ENCODE results near the gene LMTK2.
"Not testable (repeated sequence)": the region's sequence is repeated elsewhere in the genome, so short reads cannot be mapped to it uniquely, and the experiment has no call there.

LMTK2 gene

DNA sequence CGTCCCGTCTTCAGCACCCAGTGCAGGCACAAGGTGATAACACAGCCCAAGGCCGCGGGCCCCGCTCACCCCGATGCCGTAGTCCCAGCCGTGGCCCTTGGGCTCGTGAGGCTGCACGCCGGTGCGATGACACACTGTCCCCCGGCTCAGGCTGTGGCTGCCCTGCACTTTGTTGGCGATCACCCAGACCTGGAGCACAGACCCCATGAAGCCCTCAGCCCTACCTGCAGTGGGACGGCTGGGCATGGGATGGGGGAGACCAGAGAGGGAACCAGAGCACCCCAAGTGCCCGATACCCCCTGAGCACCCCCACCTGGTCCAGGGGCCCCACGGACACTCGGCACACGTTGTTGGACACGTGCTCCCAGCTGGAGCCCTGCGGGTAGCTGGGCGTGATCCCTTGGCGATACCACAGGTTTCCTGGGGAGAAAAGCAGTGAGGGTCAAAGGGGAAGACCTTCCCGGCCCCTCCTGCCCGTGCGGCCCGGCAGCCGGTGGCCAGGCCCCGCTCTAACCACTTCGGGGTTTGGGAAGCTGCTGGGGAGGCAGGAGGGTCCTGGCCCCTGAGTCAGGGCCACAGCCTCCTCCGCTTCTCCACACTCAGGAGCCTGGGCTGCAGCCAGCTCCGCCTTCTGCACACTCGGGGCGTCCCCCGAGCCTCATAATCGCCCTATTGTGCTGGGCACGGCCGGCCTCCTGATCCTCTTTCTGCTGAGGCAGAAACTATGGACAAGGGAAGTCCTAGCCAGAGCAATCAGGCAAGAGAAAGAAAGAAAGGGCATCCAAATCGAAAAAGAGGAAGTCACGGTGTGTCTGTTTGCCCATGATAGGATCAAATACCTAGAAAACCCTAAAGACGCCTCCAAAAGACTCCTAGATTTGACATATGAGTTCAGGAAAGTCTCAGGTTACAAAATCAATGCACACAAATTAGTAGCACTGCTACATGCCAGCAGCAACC lies 111.2 kb downstream of the LMTK2 start:
- no peak for DNase-seq (ENCODE audit: low read depth in 1 of 2, low spot score in 1 of 2)

DNA sequence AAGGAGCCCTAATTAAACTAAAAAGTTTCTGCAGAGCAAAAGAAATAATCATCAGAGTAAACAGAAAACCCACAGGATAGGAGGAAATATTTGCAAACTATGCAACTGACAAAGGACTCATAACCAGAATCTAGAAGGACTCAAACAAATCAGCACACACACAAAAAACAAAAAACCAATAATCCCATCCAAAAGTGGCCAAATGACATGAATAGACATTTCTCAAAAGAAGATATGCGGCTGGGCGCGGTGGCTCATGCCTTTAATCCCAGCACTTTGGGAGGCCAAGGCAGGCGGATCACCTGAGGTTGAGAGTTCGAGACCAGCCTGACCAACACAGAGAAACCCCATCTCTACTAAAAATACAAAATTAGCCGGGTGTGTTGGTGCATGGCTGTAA lies 112.7 kb downstream of the LMTK2 start:
- DNase-seq (ENCODE audit: low read depth in 1 of 2, low spot score in 1 of 2), result not testable (repeated sequence)

DNA sequence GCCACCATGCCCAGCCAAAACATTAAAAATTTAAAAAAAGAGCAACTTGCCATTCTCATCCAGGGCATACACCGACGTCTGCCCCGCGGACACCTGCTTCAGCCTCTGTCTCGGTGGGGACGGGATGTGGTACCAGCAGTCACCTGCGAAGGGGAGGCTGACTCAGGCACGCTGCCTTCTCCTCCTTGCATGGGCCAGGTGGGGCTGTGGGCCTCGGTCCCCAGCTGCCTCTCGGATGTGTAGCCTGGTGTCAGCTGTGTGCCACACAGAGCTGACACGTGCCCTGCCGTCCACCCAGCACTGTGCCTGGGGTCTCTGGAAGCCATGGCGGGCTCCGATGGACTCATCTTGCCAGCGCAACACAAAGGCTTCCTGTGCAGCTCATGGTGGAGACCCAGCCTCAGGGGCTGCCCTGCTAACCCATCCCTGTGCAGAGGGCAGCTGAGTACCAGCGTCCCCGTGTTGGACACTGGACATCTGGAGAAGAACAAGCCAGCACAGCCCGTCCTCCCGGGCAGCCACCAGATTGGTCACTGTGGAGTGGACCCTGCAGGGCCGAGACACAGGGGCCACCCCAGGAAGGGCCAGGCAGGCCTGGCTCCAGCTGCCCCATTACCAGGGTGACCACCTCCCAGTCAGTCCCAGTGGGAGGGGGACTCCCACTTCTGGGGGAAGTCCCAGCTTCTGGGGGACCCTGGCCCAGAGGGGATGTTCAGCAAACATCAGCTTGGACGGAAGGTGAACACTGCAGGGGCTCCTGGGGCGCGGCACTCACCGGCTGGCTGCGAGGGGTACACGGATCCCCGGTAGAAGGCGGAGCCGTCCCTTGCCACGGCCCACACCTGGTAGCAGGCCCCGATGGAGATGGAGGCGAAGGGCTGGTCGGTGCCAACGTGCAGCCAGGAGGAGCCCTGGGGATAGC lies 115.2 kb downstream of the LMTK2 start:
- DNase-seq (ENCODE audit: low read depth in 1 of 2, low spot score in 1 of 2), result no peak

DNA sequence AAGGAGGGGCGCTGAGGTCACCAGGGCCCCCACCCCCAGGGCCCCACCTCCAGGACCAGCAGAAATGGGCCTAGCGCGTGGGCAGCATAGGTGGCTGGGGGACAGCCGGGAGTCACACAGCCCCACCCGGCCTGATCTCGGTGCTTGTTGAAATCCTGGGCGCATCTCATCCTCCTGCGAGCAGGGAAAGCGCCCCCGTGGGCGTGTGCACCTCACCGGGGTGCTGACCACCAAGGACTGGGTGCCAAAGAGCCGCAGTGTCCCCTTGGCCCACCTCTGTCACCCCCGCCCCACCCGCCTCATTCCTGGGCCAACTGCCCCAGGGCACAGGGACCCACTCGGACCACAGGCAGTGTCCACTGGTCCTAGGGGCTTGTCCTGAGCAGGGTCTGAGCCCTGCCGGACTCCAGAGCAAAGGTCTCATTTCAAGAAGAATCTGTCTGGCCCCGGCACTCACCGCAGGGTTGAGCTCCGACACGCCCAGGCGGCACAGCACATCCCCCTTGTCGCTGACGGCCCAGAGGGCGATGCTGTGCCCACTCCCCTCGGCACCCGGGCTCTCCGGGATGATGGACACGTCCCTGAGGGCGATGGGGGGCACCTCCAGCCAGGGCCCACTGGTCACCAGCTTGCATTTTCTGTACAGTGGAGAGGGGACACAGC lies 116.0 kb downstream of the LMTK2 start:
- DNase-seq (ENCODE audit: low read depth in 1 of 2, low spot score in 1 of 2), result no peak

DNA sequence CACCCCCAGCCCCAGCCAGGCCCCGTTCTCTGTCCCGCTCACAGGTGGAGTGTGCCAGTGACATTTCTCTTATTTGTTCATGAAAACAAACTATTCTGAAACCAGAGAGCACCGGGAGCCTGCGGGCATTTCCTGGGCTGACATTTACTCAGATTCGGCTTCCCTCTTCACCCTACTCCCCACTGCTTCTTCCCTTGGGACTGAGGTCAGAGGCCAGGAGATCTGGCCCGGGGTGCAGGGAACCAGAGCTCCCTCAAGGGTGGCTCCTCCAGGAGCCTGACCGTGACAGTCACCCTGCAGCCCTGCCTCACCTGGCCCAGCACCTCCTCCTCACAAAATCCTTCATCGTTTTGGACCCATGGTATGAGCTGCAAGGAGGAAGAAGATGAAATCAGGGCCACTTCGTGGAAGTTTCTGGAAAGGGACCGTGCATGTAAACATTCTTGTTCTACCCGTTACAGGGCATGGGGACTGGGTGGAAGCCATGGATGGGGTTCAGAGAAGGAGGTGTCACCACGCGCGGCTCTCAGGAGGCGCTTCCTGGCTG lies 116.8 kb downstream of the LMTK2 start:
- no peak for DNase-seq (ENCODE audit: low read depth in 1 of 2, low spot score in 1 of 2)

DNA sequence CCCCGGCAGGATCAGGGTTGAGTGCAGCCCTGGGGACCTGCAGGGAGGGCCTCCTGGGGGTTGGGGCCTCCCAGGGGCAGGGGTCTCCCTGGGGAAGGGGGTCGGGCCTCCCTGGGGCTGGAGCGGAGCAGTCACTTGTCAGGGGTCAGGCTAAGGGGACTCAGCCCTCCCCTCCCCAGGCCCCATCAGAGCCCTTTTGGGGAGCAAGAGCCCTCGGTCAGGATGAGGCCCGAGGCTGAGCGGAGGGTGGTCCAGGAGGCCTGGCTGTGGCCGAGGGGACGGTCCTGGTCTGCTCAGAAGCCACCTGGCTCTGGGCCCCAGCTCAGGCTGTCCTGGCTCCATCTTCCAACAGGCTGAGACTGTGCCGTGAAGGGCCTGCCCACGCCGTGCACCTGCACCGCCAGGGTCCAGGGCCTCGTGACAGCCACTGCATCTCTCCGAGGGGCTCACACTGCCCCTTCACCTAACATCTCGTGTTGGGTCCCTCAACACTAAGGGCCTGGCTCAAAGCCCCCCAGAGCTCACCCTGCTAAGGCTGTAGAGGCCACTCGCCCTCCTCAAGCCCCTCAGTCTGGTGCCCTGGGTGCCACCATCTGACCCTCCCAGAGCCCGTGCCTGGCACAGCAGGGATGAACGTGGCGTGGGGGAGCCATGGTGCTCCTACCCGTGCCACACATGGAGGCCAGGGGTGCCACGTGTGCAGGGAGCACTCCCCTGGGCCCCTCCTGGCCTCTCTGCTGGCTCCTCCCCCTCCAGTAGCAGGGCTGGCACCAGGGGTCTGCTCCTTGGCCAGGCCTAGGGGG lies 117.4 kb downstream of the LMTK2 start:
- DNase-seq (ENCODE audit: low read depth in 1 of 2, low spot score in 1 of 2), result no peak

DNA sequence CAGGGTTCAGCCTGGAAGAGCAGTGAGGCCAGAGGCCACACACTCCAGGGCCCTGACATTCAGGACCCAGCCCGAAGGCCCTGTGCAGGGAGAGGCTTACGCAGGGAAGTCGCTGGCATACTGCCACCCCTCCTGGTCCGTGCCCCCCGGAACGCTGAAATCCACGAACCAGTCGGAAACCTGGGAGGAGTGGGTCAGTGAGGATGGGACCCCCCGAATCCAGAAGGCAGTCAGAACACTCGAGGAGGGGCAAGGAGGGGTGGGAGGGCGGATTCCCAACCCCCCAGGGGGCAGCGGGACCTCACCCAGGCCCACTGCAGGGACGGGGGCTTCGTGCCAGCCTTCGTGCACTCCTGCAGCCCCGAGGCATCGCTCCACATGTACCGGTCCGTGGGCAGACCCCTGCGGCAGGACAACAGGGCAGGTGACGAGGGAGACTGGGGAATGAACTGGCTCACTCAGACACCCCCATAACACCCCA lies 118.1 kb downstream of the LMTK2 start:
- no peak for DNase-seq (ENCODE audit: low read depth in 1 of 2, low spot score in 1 of 2)

DNA sequence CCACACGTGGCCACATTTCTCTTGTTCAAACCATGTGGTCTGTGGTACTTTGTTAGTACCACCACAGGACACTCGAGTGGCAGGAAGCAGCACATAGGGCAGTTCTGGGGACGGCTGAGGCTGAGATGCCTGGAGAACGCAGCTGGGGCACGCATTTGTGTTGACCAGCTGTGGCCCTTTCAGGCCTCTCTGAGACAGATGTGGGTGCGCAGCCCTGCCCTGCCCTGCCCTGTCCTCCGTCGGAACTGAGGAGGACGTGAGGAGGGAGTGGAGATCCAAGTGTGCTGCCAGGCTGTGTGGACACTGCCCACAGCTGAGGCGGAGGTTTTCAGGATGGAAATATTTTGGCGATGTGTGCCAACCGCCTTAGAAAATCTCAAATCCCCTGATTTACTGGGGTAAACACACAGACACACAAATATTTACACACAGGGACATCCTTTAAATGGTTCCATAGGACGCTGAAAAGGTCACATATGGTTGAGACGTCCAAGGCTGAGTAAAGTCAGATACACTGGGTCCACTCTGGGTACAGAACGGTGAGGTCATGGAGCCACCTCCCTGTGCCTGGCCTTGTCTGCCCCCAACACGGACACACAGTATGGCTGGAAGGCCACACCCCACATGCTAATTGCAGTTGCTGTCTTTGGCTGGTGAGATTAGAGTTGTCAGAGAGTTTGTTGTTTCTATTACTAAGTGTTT lies 119.4 kb downstream of the LMTK2 start:
- no peak for DNase-seq (ENCODE audit: low read depth in 1 of 2, low spot score in 1 of 2)

DNA sequence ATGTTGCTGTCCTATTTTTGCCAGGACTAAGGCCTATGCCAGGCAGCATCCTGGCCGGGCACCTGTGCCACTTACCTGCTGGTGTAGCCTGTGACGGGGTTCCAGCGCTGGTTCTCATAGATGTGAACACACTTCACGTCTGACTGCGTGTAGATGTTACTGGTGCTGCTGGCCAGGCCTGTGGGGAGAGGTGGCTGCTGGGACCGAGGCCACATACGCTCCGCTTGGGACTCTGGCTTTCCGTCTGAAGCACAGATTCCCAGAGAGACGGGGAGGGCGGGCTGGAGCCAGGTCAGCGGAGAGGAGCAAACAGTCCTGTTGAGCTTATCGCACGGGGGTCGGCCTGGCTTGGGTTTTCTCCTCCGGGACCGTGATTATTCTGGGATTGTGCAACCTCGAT lies 121.3 kb downstream of the LMTK2 start:
- no peak for DNase-seq (ENCODE audit: low read depth in 1 of 2, low spot score in 1 of 2)

DNA sequence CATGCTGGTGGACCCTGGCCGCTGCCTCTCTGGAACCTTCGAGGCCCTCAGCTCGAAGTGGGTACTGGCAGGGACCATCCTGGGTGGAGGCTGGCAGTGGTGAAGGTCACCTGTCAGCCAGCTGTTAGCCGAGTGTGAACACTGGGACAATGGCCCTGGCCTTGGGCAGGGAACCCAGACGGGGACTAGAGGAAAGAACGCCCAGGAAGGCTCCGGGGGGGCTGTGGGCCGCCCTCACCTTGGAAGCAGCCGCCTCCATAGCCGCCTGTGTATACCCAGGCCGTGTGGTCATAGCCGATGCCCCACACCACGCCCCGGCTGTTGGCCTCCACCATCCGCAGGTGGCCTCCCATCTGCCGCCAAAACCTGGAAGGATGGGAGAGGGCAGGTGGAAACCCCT lies 122.1 kb downstream of the LMTK2 start:
- DNase-seq (ENCODE audit: low read depth in 1 of 2, low spot score in 1 of 2), result no peak

DNA sequence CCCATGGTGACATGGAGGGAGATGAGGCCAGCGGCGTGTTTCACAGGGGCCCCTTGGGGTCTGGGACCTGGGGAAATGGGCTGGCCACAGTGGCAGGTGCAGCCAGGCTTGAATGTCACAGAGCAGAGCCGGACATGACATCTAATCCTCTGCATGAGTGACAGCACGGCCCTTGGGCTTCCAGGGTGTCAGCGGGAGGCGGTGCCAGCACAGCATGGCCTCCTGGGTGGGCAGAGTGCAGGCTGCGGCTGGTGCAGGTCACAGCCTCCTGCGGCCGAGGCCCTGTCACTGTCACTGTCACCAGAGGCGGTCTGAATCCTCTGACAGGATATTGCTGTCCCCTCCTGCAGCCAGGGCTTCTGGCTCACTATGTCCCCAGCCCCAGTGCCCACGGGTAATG lies 122.8 kb downstream of the LMTK2 start:
- no peak for DNase-seq (ENCODE audit: low read depth in 1 of 2, low spot score in 1 of 2)

DNA sequence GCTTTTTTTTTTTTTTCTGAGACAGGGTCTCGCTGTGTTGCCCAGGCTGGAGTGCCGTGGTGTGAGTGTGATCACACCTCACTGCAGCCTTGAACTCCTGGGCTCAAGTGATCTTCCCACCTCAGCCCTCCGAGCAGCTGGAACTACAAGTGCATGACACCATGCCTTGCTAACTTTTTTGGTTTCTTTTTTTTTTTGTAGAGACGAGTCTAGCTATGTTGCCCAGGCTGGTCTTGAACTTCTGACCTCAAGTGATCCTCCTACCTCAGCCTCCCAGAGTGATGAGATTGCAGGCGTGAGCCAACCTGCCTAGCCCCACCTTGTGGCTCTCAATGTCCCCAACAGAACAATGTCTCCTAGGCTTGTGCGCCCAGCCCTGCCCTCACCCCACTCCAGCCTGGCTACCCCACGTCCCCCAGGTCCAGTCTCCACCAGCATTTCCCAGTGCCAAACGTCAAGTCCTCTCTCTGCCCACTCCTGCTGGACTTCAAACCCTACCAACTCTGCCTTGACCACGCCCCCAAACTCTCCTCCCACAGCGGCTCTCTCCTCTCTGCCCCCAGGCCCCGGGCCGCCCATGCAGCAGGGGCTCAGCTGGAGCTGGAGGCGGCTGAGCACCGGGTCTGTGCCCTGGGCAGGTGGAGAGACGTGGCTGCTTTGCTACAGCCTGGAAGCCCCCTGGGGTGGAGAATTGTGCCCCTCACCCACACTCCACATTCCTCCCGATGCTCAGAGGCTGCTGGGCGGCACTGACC lies 123.5 kb downstream of the LMTK2 start:
- no peak for DNase-seq (ENCODE audit: low read depth in 1 of 2, low spot score in 1 of 2)

DNA sequence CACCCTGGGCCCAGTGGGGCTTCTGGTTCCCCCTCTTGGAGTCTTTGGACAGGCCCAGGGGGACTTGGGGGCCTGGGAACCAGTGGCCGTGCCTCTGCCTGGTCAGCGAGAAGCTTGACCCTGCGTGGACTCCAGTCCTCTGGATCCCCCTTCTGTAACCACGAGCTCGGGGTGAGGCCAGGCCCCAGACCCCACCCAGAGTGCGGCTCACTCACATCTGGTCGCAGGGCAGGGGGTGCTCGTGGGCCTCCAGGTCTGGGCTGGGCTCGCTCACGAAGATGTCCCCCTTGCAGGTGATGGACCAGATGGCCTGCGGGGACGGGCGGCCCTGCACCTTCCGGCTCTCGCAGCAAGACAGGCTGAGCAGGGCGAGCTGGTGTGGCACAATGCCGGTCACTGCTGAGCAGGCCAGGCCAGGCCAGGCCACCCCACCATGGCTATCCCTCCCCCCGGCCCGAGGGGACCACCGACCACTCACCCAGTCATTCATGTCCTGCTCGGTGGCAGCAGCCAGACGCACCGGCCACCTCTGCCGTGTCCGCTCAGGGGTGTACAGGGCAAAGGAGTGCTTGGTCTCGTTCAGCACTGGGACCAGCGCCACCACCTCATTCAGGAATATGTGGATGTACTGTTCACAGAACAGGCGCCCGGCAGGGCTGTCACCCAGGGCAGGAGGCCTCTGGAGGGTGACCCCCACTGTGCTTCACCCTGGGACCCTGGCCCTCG lies 124.2 kb downstream of the LMTK2 start:
- no peak for DNase-seq (ENCODE audit: low read depth in 1 of 2, low spot score in 1 of 2)

DNA sequence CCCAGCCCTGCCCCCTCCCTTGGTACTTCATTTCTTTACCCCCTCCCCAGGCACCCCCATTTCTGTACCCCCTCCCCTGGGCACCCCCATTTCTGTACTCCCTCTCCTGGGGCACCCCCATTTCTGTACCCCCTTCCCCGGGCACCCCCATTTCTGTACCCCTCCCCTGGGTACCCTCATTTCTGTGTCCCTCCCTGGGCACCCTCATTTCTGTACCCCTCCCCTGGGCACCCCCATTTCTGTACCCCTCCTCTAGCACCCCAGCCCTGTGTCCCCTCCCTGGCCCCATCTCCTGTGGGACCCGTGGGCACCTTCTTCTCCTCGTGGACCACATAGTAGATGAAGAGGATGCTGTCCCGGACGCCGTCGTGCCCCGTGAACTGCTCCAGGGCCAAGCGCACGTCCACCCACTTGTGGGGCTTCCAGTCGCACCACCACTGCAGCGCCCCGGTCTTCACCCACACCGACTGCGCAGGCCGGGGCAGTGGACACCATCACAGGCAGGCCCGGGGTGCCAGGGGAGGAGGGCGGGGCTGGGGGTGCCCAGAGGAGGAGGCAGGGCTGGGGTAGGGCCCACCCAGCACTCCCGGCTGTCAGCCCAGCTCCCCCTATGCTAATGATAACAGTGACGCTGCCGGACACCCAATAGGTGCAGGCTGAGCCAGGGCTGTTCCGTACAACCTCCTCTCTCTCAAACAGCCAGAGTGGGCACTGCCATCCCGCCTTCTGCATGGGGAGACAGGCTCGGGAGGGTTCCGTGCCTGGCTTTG lies 125.0 kb downstream of the LMTK2 start:
- DNase-seq (ENCODE audit: low read depth in 1 of 2, low spot score in 1 of 2), result no peak

DNA sequence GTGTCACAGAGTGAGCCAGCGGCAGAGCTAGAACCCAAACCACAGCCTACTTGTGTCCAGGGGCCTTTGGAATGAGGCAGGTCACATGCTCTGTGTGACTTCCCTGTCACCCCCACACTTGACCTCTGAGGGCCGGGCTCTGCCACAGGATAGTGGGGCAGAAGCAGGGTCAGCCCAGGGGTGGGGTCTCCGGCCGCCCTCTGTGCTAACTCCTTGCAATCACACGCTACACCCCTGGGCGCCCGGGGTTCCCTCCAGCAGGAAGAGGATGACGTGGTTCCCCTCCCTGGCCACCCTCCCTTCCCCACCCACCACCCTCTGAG lies 125.6 kb downstream of the LMTK2 start:
- no peak for DNase-seq (ENCODE audit: low read depth in 1 of 2, low spot score in 1 of 2)

DNA sequence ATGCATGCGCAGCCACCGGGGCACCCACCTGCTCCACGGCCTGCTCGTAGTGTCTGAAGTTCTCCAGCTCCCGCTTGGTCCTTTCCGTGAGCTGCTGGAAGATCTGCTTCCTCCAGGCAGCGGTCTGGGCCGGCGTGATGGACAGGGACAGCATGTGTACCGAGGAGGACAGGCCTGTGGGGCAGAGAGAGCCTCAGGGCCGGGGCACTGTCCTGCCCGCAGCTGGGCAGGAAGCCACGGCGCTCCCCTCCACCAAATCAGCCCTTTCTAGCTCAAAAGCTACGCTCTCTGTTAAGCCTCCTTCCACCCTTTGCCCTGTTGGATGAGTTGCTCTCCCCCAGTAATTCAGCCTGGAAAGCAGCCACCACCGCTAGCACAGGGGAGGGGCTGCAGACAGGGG lies 126.1 kb downstream of the LMTK2 start:
- no peak for DNase-seq (ENCODE audit: low read depth in 1 of 2, low spot score in 1 of 2)

DNA sequence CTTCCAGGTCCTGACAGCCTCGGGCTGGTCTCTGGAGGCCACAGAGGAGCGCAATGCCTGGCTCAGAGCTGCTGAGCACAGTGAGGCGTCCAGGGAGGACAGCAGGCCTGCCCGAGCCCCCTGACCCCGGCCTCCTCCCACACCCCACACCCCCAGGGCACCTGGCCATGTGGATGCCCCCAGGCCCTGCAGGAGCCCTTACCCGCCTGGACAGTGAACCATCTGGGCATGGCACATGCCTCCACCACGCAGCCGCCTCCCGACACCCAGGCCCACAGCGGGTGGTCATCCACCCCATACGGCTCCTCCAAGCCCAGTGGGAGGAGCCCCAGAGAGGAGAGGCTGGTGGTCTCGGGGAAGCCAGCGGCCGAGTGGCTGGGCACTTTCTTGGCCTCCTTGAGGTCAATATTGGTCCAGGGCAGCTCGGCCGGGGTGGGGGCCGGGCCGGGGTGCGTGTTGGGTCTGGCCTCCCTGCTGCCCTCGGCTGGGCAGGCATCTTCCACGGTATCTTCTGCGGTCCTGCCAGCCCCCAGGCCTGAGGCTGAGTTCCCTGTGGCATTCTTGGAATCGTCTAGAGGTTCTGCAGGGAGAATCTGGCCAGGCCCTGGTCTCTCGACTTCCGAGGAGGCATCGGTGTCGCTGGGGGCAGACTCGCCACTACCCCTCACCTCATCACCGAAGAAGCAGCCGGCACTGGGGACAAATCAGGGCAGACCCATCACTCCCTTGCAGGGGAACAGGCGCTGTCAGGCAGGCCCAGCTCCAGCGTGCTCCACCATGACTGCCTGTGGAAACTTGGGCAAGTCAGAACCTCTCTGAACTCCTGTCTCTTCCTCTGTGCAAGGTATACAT lies 126.8 kb downstream of the LMTK2 start:
- no peak for DNase-seq (ENCODE audit: low read depth in 1 of 2, low spot score in 1 of 2)

All from activated T-helper 1 cell treated with anti-CD3 and anti-CD28 coated beads, Interleukin-2, amount 50 U/mL, for 16 hours (primary cell).